Activated effector memory CD4-positive, alpha-beta T cell treated with anti-CD3 and anti-CD28 coated beads, Interleukin-2, amount 50 U/mL, for 16 hours (primary cell): ENCODE data around the gene RPS6KC1.

Experiments used
- DNase-seq: peaks from one replicate; pipeline ENCODE4 v3.0.0-alpha.2; 2020

The RPS6KC1 gene

DNA sequence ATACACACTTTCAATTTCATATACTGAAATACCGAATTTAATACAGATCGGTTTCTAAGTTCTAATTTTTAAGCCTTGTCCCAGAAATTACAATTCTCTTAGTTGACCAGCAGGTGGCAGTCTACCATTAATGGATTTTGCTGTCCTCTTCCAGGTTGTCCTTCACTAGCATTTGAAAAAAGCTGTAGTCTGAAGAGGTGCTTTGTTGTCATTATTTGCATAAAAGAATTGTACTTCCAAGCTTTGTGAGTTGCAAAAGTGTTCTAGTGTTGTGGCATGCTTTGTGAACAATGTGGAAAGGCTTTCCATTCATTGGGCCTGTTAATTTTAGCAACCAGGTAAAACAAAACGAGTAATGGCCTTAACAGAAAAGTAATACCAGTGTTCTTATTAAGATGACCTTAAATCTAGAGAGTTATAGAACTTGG lies 193.6 kb downstream of the RPS6KC1 start:
- no peak for DNase-seq

DNA sequence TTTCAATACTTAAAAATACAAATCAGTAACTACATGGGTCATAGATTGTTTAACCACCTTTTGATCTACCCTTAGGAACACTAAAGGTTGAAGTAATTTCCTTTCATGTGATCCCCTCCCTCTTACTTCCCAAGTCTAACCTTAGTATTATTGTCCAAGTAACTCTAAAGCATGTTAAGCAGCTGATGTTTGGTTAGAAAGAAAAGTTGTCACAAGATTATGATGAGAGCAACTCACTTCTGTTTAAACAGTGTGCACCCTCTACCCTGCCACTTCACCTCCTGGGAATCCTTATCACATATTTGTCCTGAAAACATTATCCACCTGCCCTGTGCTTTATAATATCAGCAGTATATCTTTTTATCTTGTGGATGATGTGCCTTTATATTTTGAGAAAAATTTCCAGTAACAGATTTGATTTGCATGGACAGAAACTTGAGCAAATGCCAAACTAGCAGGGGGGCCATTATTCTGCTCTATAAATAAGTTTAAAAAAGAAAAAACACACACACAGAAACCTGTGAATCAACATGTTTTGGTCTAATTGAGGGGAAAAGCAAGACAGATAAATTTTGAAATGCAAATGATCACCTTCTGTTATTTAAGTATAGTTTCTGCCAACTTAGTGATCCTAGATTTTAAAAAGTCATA lies 194.3 kb downstream of the RPS6KC1 start:
- no peak for DNase-seq

DNA sequence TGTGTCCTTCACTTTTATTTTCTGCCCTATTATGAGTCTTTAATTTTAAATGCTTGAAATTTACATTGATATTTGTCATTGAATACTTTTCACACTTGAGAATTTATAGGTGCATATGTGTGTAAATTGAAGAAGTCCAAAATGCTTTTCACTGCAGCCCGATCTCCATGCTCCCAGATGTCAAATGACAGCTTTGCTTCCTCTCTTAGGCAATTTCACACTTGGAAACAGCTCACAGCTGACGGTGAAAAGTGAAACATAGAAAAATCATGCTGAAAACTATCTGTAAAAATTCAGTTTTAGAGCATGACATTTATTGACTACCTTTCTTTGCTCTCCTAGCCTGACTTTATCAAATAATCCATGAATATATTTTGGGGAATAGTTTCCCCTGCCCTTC lies 196.0 kb downstream of the RPS6KC1 start:
- no peak for DNase-seq

DNA sequence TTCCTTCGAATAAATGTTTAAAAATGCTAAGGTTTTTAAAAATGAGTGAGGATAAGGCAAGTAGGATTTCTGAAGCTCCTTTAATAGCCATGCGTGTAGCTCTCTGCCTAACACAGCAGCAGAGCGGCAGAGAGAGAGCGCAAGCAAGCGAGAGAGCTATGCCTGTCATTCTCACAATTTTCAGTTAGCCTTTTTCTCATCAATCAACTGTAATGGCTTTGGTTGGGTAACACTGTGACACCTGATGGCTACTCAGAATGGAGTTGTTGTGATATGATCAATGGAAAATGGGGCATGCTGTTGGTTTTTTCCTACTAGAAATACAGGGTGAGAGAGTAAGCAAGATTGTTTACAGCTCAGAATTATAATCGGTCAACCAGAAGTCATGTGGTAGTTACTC lies 198.4 kb downstream of the RPS6KC1 start:
- DNase-seq: no peak

DNA sequence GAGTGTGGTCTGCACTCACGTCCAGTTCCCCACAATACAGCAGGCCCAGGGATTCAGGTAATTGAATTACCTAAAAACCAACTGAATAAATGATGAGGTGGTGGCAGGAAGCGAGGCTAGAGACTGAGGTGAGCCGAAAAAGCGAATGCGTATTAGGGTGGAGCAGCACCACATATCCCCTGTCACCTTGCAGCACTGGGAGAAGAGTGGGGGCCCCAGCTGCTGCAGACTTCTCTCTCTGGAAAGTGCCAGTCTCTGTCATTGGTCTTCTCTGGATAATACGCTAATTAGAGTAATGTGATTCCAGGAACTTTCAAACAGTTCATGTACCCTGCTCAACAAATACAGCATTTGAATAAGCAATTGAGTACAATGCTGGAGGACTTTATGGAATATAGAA lies 199.0 kb downstream of the RPS6KC1 start:
- no peak for DNase-seq

DNA sequence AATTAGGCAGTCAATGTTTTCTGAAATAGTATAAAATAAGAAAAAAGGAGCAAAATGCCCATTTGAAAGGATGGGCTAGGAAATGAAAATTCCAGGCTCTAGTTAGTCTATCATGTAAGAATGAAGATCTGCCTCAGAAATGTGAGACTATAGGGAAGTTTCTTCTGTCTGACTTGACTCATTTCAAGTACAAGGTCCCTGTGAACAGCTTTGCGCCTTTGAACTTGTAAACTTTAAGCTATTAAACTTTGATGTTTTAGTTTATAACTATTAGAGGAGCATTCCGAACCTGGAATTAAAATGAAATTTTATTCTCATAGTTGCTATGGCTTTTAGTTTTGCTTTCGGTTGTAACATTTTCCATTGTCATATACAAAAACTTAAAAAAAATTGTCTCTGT lies 199.4 kb downstream of the RPS6KC1 start:
- no peak for DNase-seq

DNA sequence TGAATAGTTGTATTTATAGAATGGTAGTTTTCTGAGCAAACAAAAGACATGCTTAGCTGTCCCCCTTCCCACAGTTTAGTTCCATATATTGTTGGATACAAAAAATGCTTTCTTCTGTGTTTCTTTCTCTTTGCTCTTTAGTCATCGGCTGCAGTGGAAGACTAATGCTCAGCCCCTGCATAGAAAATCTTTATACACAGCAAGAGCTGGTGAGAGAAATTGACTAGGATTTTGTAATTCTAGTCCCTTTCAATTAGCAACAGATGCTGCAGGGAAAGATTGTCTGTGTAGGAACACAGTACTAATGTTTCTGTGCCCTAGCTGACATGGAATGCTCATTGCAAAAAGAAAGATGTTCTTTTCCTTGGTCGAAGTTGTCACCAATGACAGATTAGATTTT lies 200.9 kb downstream of the RPS6KC1 start:
- no peak for DNase-seq

DNA sequence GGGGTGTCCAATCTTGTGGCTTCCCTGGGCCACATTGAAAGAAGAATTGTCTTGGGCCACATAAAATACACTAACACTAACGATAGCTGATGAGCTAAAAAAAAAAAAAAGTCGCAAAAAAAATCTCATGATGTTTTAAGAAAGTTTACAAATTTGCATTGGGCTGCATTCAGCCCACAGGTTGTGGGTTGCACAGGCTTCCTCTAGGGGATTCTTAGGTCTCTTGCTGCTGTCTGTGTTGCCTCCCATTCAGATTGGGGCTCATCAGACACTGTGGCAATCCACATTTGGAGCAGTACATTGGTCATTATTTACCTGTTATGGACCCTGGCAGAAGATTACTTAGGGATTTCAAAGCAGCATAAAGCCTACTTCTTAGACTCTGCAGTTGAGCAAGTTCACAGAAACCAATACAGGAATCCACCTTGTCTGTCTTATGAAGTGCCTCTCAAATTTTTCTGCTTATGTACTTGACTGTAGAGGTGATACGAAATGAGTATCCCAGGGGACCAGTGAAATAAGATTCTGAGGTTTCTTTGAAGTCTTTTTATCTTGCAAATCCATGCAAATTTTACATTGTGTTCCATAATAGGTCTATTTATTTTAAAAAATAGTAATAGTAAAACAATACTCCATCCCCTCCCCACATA lies 205.5 kb downstream of the RPS6KC1 start:
- no peak for DNase-seq

DNA sequence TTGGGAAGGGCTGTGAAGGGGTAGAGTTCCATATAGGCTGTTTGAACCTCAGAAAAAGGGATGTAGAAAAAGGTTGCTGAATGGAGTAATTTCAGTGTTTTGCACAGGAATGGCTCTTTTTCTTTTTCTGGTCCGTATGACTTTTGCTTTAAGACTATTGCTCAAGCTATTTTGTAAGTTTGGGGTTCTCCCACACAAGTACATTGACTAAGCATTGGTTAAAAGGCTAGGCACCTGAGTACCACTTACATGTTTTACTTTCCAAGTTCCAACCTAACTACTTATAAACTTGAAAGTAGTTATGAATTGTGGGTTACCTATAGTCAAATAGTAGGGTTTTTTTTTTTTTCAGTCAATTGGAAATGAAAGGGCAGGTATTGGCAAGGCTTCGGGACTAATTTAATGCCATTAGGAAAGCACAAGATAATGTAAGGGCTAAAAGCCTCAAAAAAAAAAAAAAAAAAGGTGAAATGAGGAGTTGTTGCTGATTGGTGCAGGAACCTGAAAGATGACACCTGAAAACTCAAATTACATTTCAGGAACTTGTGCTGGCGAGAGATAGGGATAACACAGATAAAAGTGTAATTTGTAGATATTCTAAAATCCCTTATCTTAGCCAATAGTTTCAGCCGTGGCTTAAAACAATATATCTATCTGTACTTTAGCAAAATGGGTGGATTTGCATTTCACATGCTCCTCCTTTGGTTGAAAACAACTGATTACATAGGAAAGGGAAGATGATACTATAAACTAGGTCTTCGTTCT lies 209.5 kb downstream of the RPS6KC1 start:
- DNase-seq: no peak

DNA sequence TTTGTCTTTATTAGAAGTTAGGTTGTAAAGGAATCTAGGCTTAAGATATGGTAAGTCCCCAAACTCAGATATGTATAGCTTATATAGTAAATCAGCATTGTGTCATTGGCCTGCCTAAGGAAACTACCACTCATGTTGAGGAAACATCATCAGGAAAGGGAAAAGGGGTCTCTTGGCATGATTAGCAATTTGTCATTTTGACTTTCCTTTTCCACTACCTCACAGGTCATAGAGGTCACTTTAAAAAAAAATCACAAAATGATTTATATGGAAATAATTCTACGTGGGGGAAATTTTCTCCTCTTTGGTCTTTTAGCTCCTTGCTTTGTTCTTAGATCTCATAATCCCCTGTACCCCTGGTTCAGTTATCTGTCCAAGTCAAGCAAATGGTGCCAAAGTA lies 213.5 kb downstream of the RPS6KC1 start:
- no peak for DNase-seq

DNA sequence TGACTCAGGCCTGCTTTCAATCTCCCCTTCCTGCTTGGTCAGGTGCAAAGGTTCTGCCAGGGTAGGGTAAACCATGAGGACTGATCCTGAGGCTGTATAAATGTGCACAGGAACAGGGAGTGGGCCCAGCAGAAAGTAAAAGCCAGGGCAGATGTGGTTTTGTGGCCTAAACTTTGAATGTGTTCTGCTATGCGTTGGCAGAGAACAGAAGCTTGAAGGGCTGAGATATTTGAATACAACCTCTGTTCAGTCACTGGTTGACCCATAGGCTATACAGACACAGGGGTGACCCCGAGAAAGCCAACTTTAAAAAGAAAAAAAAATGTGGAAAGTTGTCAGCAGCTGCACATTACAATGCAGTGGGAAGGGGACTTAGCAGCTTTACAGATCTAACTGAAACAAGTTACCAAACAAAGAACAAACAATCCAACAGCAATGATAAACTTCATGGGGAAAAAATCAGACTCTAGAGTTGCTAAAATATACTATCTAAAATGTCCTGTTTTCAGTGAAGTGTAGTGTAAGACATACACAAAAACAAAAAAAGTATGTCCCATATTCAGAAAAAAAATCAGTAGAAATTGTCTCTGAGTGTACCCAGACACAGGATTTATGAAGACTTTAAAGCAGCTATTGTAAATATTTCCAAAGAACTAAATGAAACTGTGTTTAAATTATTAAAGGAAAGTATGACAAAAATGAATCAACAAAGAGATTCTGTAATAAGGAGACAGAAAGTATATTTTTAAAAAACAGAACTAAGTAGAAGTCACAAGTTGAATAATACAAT lies 216.1 kb downstream of the RPS6KC1 start:
- no peak for DNase-seq

DNA sequence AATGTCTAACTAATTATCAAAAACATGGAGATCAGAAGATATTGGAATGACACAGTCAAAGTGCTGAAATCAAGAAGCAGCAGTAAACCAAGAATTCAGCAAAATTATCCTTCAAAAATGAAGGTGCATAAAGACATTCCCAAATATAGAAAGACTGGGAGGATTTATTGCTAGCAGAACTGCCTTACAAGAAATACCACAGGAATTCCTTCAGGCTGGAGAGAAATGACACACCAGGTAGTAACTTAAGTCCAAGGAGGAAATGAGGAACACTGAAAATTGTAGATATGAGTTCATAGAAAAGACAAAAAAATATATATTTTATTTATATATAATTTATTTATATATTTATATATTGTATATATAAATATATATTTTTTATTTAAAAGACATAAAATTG lies 217.2 kb downstream of the RPS6KC1 start:
- no peak for DNase-seq

DNA sequence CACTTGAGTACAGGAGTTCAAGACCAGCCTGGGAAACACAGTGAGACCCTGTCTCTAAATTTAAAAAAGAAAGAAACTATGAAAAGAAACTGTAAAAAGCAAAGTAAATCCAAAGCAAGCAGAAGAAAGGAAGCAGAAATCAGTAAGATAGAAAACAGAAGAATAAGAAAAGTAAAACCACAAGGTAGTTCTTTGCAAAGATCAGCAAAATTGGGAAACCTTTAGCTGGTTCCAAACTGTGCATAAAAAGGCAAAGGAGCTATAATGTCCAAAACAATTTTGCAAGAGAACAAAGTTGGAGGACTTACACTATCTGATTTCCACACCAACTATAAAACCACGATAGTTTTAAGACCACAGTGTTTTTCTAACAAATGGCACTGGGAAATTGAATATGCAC lies 218.8 kb downstream of the RPS6KC1 start:
- no peak for DNase-seq

DNA sequence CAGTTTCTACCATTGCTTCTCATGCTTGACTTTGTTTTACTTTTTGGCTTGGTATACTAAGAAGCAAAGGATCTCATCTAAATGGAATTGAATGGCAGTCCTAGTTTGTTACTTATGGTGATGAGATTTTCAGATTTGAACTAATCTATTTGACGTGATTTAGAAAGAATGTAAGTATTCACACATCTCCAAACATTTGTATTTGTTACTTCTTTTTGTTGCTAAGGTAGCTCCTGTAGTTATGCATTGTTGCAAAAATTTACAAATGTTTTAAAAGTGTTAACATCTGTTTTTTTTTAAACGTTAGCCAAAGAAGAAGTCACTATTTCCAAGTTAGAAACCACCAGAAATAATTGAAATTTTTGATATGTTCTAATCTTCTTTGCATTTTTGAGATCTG lies 222.5 kb downstream of the RPS6KC1 start:
- DNase-seq: no peak

DNA sequence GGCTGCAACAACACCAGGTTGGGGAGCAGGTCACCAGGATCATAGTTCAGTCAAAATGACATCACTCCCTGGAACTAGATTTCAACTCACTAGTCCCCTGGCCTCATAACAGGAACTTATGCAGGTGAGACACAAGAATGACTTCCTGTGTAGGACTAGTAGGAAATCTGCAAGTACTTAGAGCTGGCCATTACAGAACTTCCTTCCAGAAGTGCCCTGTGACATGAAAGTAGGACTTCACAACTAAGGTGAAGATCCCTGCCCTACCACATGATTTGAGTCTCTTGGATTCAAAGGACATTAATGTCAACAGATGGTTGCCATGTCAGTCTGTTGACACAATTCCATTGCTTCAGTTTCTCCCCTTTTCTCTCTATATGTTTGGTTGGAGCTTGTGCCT lies 223.1 kb downstream of the RPS6KC1 start:
- no peak for DNase-seq

DNA sequence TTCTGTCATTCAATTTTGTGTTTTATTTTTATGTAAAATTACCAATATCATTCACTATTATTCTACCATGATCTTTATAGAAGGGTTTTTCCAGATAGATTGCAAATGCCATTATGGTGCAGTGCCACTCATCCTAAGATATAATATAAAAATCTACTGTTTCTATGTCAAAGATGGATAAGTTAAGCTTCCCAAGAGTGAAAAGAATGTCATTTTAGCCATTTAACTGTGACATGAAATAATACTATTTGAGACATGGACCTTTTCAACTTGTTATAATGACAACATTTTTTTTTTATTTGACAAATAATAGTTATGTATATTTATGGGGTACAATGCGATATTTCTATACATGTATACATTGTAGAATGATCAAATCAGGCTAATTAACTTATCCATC lies 224.3 kb downstream of the RPS6KC1 start:
- DNase-seq: no peak

DNA sequence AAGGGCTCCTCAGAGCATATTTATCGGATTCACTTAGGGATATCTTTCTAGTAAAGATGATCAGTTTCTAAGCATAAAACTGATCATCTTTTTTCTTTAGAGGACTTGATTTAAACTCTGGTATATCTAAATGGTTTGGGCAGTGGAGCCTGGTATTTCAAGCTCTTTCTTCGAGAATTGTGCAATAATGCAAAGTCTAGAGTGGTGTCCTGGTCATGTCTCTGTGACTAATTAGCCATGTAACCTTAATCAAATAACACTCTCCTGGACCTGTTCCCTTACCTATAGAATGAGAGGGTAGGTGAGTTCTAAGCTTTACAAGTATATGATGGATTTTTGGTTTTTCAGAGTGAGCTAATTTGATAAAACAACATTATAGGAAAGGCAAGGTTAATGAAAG lies 225.2 kb downstream of the RPS6KC1 start:
- no peak for DNase-seq

DNA sequence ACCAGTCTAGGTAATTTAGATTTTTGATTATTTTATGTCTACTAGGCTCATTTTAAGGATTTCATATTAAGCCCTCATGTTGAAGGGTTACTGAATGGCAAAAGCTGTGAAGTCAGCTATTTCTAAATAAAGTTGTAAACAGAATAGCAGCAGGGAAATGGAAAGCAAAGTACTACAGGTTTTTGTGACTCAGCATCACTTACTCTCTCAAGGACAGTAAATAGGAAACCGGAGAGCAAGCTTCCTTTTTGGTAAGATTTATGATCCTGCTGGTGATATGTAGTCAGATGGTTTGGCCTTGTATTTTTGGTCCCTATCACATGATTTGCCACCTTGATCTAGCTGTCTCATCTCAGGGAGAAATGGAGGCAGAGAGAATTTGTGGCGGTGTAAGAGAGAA lies 226.0 kb downstream of the RPS6KC1 start:
- no peak for DNase-seq

DNA sequence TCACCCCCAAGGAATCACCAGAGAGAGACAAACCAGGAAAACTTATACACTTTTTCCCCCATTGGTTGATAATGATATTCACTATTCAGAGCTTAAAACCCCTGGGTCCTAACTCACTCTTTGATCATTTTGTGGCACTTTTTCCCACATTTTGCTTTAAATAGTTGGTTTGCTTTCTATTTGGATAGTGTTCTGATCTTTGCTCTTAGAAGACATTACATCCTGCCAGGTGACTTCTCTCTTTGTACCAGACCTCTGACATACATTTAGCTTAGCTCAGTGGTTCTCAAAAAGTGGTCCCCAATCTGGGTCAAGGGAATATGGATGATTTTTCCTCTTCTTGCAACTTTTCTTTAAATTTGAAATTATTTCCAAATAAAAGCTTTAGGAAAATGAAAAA lies 228.4 kb downstream of the RPS6KC1 start:
- no peak for DNase-seq

DNA sequence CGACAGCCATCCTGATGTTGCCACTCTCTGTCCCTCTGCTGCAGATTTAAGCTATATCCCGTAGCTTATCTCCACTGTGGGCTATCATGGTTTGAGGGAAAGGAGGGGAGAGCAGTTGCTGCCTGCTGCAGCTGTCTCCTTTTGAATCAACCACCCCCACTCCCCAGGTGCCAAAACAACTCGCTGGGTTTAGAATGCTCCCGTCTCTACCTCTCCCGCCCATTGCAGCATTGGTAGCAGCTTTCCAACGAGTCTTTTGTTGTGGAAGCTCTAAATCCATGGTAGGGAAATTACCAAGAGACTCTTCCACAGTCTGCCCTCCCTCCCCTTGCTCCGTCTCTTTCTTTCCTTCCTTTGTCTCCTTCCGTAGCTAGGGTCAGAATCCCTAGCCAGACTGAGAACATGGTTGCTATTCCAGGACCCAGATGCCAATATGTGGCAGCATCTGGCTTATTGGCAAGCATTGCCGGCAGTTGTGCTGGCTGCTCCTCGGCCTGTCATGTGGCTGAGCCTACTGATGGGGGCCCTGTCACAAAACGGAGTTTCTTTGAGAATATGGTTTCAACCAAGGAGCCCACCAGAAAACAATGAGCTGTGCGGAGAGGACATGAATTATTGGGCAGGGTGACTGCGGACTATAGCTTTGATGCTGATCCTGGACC lies 230.7 kb downstream of the RPS6KC1 start:
- DNase-seq: no peak

DNA sequence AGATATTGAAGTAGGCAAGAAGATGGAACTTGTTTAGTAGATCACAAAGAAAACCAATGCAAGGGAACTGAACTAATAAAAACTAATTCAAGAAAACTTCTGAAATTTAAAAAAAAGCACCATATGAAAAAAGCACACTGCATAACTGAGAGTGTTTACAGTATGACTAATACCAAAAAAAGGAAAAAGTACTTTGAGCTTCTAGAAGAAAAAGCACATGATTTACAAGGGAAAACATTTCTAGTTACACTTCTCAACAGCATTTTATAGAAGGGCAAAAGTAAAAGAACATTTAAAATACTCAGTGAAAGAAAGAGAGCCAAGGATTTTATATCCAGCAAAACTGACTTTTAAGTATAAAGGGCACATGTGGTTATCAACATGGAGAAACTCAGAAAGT lies 233.6 kb downstream of the RPS6KC1 start:
- no peak for DNase-seq

DNA sequence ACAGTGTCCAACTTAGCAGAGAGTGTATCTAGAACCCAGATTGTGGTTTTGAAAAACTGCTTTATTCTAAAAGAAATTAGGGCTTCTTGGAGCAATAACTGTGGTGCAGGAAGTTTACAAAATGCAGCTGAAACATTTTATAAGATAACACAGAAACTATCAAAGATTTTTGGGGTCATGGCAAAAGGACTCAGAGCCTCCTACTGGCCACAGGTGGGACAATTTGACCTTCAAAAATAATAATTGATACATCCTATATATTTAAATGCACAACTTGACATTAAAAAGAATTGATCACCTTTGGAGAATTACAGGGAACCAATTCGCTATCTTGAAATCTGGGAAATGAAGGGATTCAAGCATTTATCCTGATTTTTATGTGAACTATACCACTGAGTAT lies 235.2 kb downstream of the RPS6KC1 start:
- no peak for DNase-seq

DNA sequence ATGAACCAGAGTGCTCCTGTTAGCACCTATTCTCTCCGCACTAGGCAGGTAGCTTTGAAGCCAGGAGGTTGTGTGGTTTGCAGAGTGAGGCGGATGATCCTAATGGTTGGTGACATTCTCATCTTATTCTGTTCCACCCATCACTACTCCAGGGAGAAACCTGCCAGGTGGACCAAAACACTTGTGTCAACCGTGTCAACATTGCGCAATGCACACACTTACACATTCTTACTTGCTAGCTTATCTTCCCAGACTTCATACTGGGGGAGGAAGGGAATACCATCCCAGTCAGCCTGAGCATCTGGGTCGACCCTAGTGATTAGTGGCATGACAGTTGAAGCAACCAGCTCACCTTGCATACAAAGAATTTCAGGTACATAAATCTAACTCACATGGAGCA lies 236.9 kb downstream of the RPS6KC1 start:
- no peak for DNase-seq
